Sigmoid colon (tissue), 7 donors: ENCODE results near the gene XDH. TPM values are rescaled to one million over a fixed set of nuclear protein-coding genes. Genes with fewer than 3 reads are reported as not detected.

Experiments used
- DNase-seq: peaks from one replicate; pipeline ENCODE4 v3.0.0-alpha.2; 2019
- H3K27ac ChIP-seq, 4 donors: fragments of 200-600 bp; sonication (generic); one replicate each; pipeline ENCODE4 v1.5.1; 2016 to 2019; ENCODE audit warnings: mild to moderate bottlenecking in 1 of 4
- H3K27me3 ChIP-seq, 3 donors: fragments of 200-600 bp; sonication (generic); one replicate each; pipeline ENCODE4 v1.5.1; 2019; ENCODE audit warnings: mild to moderate bottlenecking in 1 of 3
- H3K36me3 ChIP-seq, 4 donors: fragments of 200-600 bp; sonication (generic); one replicate each; pipeline ENCODE4 v1.5.1; 2016 to 2019
- H3K4me1 ChIP-seq, 4 donors: fragments of 200-600 bp; sonication (generic); one replicate each; pipeline ENCODE4 v1.5.1; 2017 to 2019
- H3K4me3 ChIP-seq, 4 donors: fragments of 200-600 bp; sonication (generic); one replicate each; pipeline ENCODE4 v1.5.1; 2017 to 2019; ENCODE audit warnings: mild to moderate bottlenecking in 2 of 4, moderate library complexity in 1 of 4
- H3K9me3 ChIP-seq, 4 donors: fragments of 200-600 bp in 3 of 4; sonication (generic) in 3 of 4; one replicate each; pipeline versions ENCODE4 v1.5.1 to v1.6.1; 2013 to 2019
- EP300 ChIP-seq, 4 donors: sonication (generic); formaldehyde crosslinking; IDR thresholded peaks; one replicate each; pipeline ENCODE4 v1.6.1; 2017; ENCODE audit warnings: antibody characterized with exemption in 4 of 4
- POLR2A ChIP-seq, 2 donors: fragments of 450-650 bp; IDR thresholded peaks; one replicate each; pipeline ENCODE4 v1.6.1; 2016; ENCODE audit warnings: antibody characterized with exemption in 2 of 2, mild to moderate bottlenecking in 2 of 2, moderate library complexity in 2 of 2
- POLR2AphosphoS5 ChIP-seq, 4 donors: sonication (generic); formaldehyde crosslinking; IDR thresholded peaks; one replicate each; pipeline ENCODE4 v1.6.1; 2017; ENCODE audit warnings: antibody characterized with exemption in 4 of 4
- whole genome bisulfite sequencing, 2 donors: extraction: QIAGEN DNeasy Blood & Tissue Kit; methylation state at CpG; one replicate each; pipeline ENCODE4 v1.1.7; 2013; 5-methylcytosine and 5-hydroxymethylcytosine counted together
- intact Hi-C: fragments of 100-400 bp; cut with DNase I; formaldehyde crosslinking; loops from one replicate; pipeline ENCODE4 v1.15.1; 2023
- polyA plus RNA-seq, 3 donors: library from polyadenylated mRNA; stranded (reverse); fragments of 200-250 nt; gene quantifications; one replicate each; pipeline ENCODE4 v1.2.3, GENCODE V29; 2013
- total RNA-seq, 4 donors: library from RNA; depleted of rRNA; stranded (reverse); fragments of >200 nt; gene quantifications; one replicate each; pipeline ENCODE4 v1.1.0, GENCODE V29; 2016
- TF ChIP-seq, protein P1 (sequence below), 4 experiments: fragments of 450-650 bp in 3 of 4; fragments of 200-600 bp in 1 of 4; IDR thresholded peaks; one replicate each; pipeline ENCODE4 v1.5.1; 2016 to 2019; ENCODE audit warnings: antibody characterized with exemption in 4 of 4, mild to moderate bottlenecking in 3 of 4, moderate library complexity in 2 of 4
- donor health status: healthy with polysubstance abuse.
- donor health status: Bipolar disorder and iron deficiency.
- donor health status: healthy.

Gene XDH
- total and polyA plus RNA-seq, 7 donors, result 0.71 to 30.1 (median 10.7) TPM; not detected in 3

DNA sequence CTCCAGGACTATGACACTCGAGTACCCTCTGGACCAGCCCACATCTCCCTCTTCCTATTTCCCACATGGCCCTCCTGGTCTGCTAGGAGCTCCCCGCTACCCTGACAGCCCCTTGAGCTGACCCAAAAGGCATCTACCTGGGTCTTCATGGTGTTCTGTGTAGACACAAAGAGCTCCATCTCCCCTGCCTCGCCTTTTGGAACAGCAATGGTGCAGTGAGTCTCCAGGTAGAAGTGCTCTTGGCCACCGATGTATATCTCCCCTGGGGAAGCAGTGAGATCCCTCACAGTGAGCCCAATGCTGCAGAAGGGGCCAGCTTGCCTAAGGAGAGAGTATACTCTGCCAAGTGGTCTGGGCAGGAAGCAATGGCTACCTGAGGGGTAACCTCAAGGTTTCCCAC lies 47.8 kb downstream of the XDH start:
- Histone ChIP-seq H3K4me1 (no peaks in the 10 kb centered on the region), H3K36me3 (no peaks in the 10 kb centered on the region), H3K4me3 (no peak overlapping the region), H3K9me3 (no peaks in the 10 kb centered on the region), H3K27ac (no peak overlapping the region), H3K27me3 (no peaks in the 10 kb centered on the region)
- TF ChIP-seq EP300 (IDR thresholded peaks at IDR 0.05) (no peak), POLR2A (IDR thresholded peaks at IDR 0.05) (no peak), POLR2AphosphoS5 (IDR thresholded peaks at IDR 0.05) (no peak)
- TF ChIP-seq, protein P1, sequence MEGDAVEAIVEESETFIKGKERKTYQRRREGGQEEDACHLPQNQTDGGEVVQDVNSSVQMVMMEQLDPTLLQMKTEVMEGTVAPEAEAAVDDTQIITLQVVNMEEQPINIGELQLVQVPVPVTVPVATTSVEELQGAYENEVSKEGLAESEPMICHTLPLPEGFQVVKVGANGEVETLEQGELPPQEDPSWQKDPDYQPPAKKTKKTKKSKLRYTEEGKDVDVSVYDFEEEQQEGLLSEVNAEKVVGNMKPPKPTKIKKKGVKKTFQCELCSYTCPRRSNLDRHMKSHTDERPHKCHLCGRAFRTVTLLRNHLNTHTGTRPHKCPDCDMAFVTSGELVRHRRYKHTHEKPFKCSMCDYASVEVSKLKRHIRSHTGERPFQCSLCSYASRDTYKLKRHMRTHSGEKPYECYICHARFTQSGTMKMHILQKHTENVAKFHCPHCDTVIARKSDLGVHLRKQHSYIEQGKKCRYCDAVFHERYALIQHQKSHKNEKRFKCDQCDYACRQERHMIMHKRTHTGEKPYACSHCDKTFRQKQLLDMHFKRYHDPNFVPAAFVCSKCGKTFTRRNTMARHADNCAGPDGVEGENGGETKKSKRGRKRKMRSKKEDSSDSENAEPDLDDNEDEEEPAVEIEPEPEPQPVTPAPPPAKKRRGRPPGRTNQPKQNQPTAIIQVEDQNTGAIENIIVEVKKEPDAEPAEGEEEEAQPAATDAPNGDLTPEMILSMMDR (IDR thresholded peaks at IDR 0.05), result no peak
- 90 to 92% methylated on average over 4 of the region's 4 CpGs for WGBS, 2 donors
- DNase-seq, result no peak
- intact Hi-C loops, result no loop called here

DNA sequence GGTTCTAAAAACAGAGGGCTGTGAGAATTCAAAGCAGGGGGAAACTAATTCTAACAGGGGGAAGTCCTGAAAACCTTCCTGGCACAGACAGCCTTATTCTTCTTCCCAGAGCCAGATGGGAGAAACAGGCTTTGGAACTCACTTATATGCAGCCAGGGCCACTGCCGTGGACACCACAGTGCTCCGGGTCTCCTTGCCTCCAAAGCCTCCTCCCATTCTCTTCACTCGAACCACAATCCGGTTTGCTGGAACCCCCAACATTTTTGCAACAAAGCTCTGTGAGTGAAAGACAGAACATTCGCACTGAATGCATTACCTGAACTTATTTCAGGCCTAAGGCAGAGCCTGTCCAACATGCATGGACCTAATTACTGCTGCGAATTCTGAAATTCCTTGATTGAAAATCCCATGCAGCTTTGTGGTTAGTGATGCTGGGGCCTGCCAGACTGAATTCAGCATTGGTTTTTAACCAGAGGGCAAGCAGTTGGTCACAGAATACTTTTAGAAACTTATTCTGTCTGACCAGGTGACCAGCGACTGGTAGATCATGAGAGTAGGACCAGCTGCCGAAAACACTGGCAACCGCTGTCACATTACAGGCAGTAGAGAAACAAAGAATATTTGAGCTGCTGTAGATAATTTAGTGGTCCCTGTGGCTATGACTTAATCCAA lies 48.6 kb downstream of the XDH start:
- Histone ChIP-seq H3K4me3 (no peak overlapping the region), H3K9me3 (no peaks in the 10 kb centered on the region), H3K36me3 (no peaks in the 10 kb centered on the region), H3K27me3 (no peaks in the 10 kb centered on the region), H3K4me1 (no peaks in the 10 kb centered on the region), H3K27ac (no peak overlapping the region)
- 94 to 97% methylated on average over 9 of the region's 9 CpGs for WGBS, 2 donors
- no peak for DNase-seq
- no peak for TF ChIP-seq POLR2AphosphoS5 (IDR thresholded peaks at IDR 0.05)
- no peak for TF ChIP-seq EP300 (IDR thresholded peaks at IDR 0.05)
- TF ChIP-seq, protein P1 (IDR thresholded peaks at IDR 0.05), result no peak
- no peak for TF ChIP-seq POLR2A (IDR thresholded peaks at IDR 0.05)
- intact Hi-C loops, result no loop called here

DNA sequence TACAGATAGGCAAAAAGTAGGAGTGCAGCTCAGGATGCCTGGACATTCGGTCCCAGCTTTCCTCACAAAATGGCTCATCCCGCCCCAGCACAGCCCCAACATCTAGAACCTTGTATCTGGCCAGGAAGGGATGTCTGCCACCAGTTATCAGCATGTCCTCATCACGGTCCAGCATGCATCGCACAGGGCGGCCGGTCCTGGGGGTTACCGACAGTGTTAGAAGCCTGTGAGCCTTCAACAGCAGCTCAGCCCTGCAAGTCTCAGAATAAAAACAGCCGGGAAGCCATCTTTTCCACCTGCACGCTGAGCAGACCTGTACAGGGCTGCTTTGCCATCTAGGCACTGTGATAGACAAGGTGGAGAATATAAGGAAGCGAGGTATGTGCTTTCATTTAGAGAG lies 49.2 kb downstream of the XDH start:
- Histone ChIP-seq H3K4me3 (no peak overlapping the region), H3K27ac (no peak overlapping the region), H3K9me3 (no peaks in the 10 kb centered on the region), H3K4me1 (no peaks in the 10 kb centered on the region), H3K27me3 (no peaks in the 10 kb centered on the region), H3K36me3 (no peaks in the 10 kb centered on the region)
- 94 to 96% methylated on average over 10 of the region's 10 CpGs for WGBS, 2 donors
- TF ChIP-seq, protein P1 (IDR thresholded peaks at IDR 0.05), result no peak
- no peak for DNase-seq
- intact Hi-C loops, result no loop called here

DNA sequence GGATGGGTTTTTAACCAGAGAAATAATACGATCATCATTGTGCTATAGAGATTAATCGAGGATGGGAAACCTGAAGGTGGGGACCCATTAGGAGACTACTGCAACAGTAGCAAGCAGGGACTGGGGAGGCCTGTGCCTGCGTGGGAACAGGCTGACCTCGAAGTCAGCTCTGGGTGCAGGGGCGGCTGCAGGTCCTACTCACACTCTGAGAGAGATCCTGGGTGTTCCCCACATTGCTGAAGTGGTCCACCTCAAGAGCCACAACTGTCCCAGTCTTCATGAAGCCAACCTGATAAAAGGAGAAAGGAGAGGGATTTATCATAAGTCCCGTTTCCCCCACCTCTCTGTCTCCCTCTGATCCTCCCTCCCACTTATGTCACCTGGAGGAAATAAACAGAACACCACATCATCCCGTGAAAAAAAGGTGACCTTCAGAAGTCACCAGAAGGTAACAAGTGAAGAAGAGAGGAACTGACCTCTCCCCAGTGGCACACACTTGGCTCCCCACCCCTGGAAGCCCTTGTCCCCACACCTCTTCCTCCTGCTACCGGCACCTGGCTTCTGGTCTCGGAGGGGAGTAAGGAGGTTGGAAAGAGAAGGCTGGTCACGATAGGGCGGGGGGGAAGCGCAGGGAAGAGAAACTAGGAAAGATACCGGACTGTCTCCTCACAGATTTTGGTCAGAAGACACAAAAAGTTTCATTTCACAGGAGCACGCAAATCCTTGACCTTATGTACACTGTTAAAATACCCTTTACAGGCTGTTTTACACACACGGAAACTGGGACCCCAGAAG lies 50.4 kb downstream of the XDH start:
- Histone ChIP-seq H3K36me3 (no peaks in the 10 kb centered on the region), H3K27ac (no peak overlapping the region), H3K27me3 (no peaks in the 10 kb centered on the region), H3K4me3 (no peak overlapping the region), H3K9me3 (no peaks in the 10 kb centered on the region), H3K4me1 (no peaks in the 10 kb centered on the region)
- WGBS, 2 donors, result 85 to 89% methylated on average over 15 of the region's 15 CpGs
- intact Hi-C loops, result no loop called here
- no peak for DNase-seq
- TF ChIP-seq EP300 (IDR thresholded peaks at IDR 0.05), result no peak

DNA sequence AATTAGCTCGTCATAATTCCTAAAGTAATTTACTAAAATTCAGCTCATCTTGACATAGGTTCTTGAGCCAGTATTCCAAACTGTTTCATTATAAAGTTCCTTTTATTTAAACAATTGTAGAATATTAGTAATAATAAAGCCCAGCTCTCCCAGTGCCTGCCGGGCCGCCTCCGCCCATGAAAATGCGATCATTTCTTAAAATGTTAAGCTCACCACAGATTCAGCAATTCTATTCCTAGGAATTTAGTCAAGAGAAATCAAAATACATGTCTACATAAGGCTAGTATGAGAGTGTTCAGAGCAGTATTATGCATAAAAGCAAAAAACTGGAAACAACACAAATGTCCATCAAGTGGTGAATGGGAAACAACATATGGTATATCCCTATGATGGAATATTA lies 52.0 kb downstream of the XDH start:
- Histone ChIP-seq H3K9me3 (no peaks in the 10 kb centered on the region), H3K27me3 (no peaks in the 10 kb centered on the region), H3K4me1 (no peaks in the 10 kb centered on the region), H3K27ac (no peak overlapping the region), H3K4me3 (no peak overlapping the region), H3K36me3 (no peaks in the 10 kb centered on the region)
- no peak for TF ChIP-seq EP300 (IDR thresholded peaks at IDR 0.05)
- no peak for TF ChIP-seq POLR2AphosphoS5 (IDR thresholded peaks at IDR 0.05)
- no peak for TF ChIP-seq POLR2A (IDR thresholded peaks at IDR 0.05)
- TF ChIP-seq, protein P1 (IDR thresholded peaks at IDR 0.05), result no peak
- no peak for DNase-seq
- WGBS, 2 donors, result 97% methylated on average over 5 of the region's 5 CpGs
- intact Hi-C loops, result no loop called here
